CD4-positive, alpha-beta memory T cell (primary cell): ENCODE measurements around the gene HOXD13. TPM values are rescaled to one million over a fixed set of nuclear protein-coding genes. Genes with fewer than 3 reads are reported as not detected.

ENCODE experiments used
- CTCF ChIA-PET: fragments of 350-600 bp; sonication (Branson Sonifier 250); formaldehyde crosslinking; loops from one replicate; lab custom pipeline; 2021; ENCODE audit warnings: inconsistent platforms; ENCODE audit not compliant: partially characterized antibody; lab: Charles Lee
- POLR2A ChIA-PET: fragments of 350-600 bp; sonication (Branson Sonifier 250); formaldehyde crosslinking; loops from one replicate; lab custom pipeline; 2021; ENCODE audit not compliant: partially characterized antibody; lab: Charles Lee
- DNase-seq, 5 donors: peaks; one replicate each; pipeline versions ENCODE4 v3.0.0 to v3.0.0-alpha.2; 2020 to 2022; ENCODE audit warnings: mixed read lengths in 1 of 5
- H3K27ac ChIP-seq: one replicate; pipeline ENCODE4 v1.7.0; 2013; ENCODE audit warnings: low read depth, low read length
- H3K27me3 ChIP-seq: 2 replicates; pipeline ENCODE4 v1.7.0; 2013; ENCODE audit warnings: mild to moderate bottlenecking, low read length, moderate library complexity; ENCODE audit not compliant: insufficient read depth
- H3K36me3 ChIP-seq: 2 replicates; pipeline ENCODE4 v1.7.0; 2013; ENCODE audit warnings: mild to moderate bottlenecking, low read length, moderate library complexity; ENCODE audit not compliant: insufficient read depth
- H3K4me1 ChIP-seq: 2 replicates; pipeline ENCODE4 v1.7.0; 2013; ENCODE audit warnings: mild to moderate bottlenecking, low read length, moderate library complexity; ENCODE audit not compliant: insufficient read depth
- H3K4me3 ChIP-seq, 2 donors: one replicate each; pipeline ENCODE4 v1.7.0; 2013; ENCODE audit warnings: low read length in 2 of 2, mild to moderate bottlenecking in 1 of 2
- H3K9me3 ChIP-seq, 2 donors: one replicate each; pipeline ENCODE4 v1.7.0; 2013; ENCODE audit warnings: low read length in 2 of 2, control low read depth in 1 of 2; ENCODE audit not compliant: control insufficient read depth in 1 of 2
- H3K27ac Mint-ChIP-seq, 7 donors: one replicate each; pipeline ENCODE4 v1.8.0; 2020 to 2021; ENCODE audit warnings: mixed read lengths in 7 of 7, mild to moderate bottlenecking in 6 of 7, inconsistent platforms in 3 of 7, moderate library complexity in 3 of 7
- H3K27me3 Mint-ChIP-seq, 2 donors: one replicate each; pipeline ENCODE4 v1.8.0; 2020 to 2021; ENCODE audit warnings: mixed read lengths in 2 of 2
- H3K36me3 Mint-ChIP-seq, 2 donors: one replicate each; pipeline ENCODE4 v1.8.0; 2020 to 2021; ENCODE audit warnings: mixed read lengths in 2 of 2, inconsistent platforms in 1 of 2, mild to moderate bottlenecking in 1 of 2
- H3K4me1 Mint-ChIP-seq, 4 donors: one replicate each; pipeline ENCODE4 v1.8.0; 2020 to 2021; ENCODE audit warnings: mixed read lengths in 4 of 4, mild to moderate bottlenecking in 1 of 4
- H3K4me3 Mint-ChIP-seq, 8 donors: one replicate each; pipeline ENCODE4 v1.8.0; 2020 to 2021; ENCODE audit warnings: mixed read lengths in 8 of 8, mild to moderate bottlenecking in 7 of 8, moderate library complexity in 6 of 8, inconsistent platforms in 3 of 8
- H3K9me3 Mint-ChIP-seq, 8 donors: one replicate each; pipeline ENCODE4 v1.8.0; 2020 to 2021; ENCODE audit warnings: mixed read lengths in 8 of 8, mild to moderate bottlenecking in 5 of 8, inconsistent platforms in 3 of 8, moderate library complexity in 1 of 8
- intact Hi-C: fragments of 100-400 bp; cut with micrococcal nuclease; formaldehyde crosslinking; loops from one replicate; pipeline ENCODE4 v1.15.1; 2023
- polyA plus RNA-seq, 2 donors: library from polyadenylated mRNA; unstranded; fragments of 300-500 nt; fragmentation: Illumina TruSeq; gene quantifications; one replicate each; pipeline ENCODE4 v1.2.3, GENCODE V29; 2021
- total RNA-seq, 2 experiments: library from RNA; stranded (reverse); gene quantifications; one replicate each; pipeline ENCODE4 v1.2.3, GENCODE V29; 2021

The HOXD13 gene
- total and polyA plus RNA-seq, 4 experiments from 2014 or later, result not detected

- DNase-seq, result no peak
- peaks cover 0 to 4% of the 10 kb centered on the region in 2 donors for H3K36me3 Mint-ChIP-seq
- ChIA-PET POLR2A (no interaction called here), CTCF (interaction anchor here (0.6 kb wide), 1 partner anchor 326 kb away, joined by 6 read pairs; no protein-coding TSS in a partner anchor)
- H3K4me1 Mint-ChIP-seq, result peaks cover 4 to 19% (median 8%) of the 10 kb centered on the region in 4 donors
- peak overlapping the region in 3 of 7 donors; percentile 15 to 81 (median 59) for H3K27ac Mint-ChIP-seq
- peak overlapping the region in 1 of 8 donors; percentile 59 for H3K4me3 Mint-ChIP-seq
- no peaks in the 10 kb centered on the region for H3K36me3 ChIP-seq
- H3K4me3 ChIP-seq, result no peak overlapping the region
- peaks cover 66 to 71% of the 10 kb centered on the region in 2 donors for H3K27me3 Mint-ChIP-seq
- no peak overlapping the region for H3K27ac ChIP-seq
- peaks cover 2 to 33% (median 16%) of the 10 kb centered on the region in 8 donors for H3K9me3 Mint-ChIP-seq
- peaks cover 15% of the 10 kb centered on the region for H3K4me1 ChIP-seq
- peaks cover 73% of the 10 kb centered on the region for H3K27me3 ChIP-seq
- intact Hi-C loops, result no loop called here
- no peaks in the 10 kb centered on the region for H3K9me3 ChIP-seq
Observed at GRCh38 chr2:176117823-176118371, 25.4 kb downstream of the HOXD13 start.

- ChIA-PET POLR2A (no interaction called here), CTCF (no interaction called here)
- Histone ChIP-seq H3K9me3 (no peaks in the 10 kb centered on the region), H3K4me3 (no peak overlapping the region), H3K36me3 (no peaks in the 10 kb centered on the region), H3K27me3 (peaks cover 69% of the 10 kb centered on the region), H3K27ac (no peak overlapping the region), H3K4me1 (peaks cover 19% of the 10 kb centered on the region)
- peaks cover 4 to 24% (median 10%) of the 10 kb centered on the region in 4 donors for H3K4me1 Mint-ChIP-seq
- peak overlapping the region in 3 of 7 donors; percentile 61 to 81 (median 76) for H3K27ac Mint-ChIP-seq
- intact Hi-C loops, result no loop called here
- peak overlapping the region in 6 of 8 donors; percentile 25 to 72 (median 51) for H3K4me3 Mint-ChIP-seq
- H3K9me3 Mint-ChIP-seq, result peaks cover 2 to 33% (median 16%) of the 10 kb centered on the region in 8 donors
- DNase-seq, result no peak
- peaks cover 0 to 4% of the 10 kb centered on the region in 2 donors for H3K36me3 Mint-ChIP-seq
- peaks cover 66 to 67% of the 10 kb centered on the region in 2 donors for H3K27me3 Mint-ChIP-seq
Observed at GRCh38 chr2:176118601-176119339, 26.2 kb downstream of the HOXD13 start.

- CTCF ChIA-PET, result interaction anchor here (0.6 to 1.8 kb wide), 5 partner anchors 10 to 1028 kb away, joined by 3 to 6 read pairs (median 3); no protein-coding TSS in a partner anchor
- peak overlapping the region in 2 of 7 donors; percentile 35 to 81 for H3K27ac Mint-ChIP-seq
- Histone ChIP-seq H3K27ac (no peak overlapping the region), H3K4me1 (peaks cover 19% of the 10 kb centered on the region), H3K9me3 (no peaks in the 10 kb centered on the region), H3K27me3 (peaks cover 80% of the 10 kb centered on the region), H3K4me3 (no peak overlapping the region), H3K36me3 (no peaks in the 10 kb centered on the region)
- intact Hi-C loops, result no loop called here
- peaks cover 0 to 6% of the 10 kb centered on the region in 2 donors for H3K36me3 Mint-ChIP-seq
- peaks cover 4 to 26% (median 12%) of the 10 kb centered on the region in 4 donors for H3K4me1 Mint-ChIP-seq
- H3K9me3 Mint-ChIP-seq, result peaks cover 2 to 33% (median 17%) of the 10 kb centered on the region in 8 donors
- H3K27me3 Mint-ChIP-seq, result peaks cover 69 to 72% of the 10 kb centered on the region in 2 donors
- no peak for DNase-seq
- POLR2A ChIA-PET, result interaction anchor here (1.8 kb wide), 1 partner anchor 10 kb away, joined by 4 read pairs; no protein-coding TSS in a partner anchor
- H3K4me3 Mint-ChIP-seq, result peak overlapping the region in 3 of 8 donors; percentile 17 to 43 (median 26)
Observed at GRCh38 chr2:176120364-176121189, 28.1 kb downstream of the HOXD13 start.

GRCh38 chr2:176121190-176122051, 28.9 kb downstream of the HOXD13 start:
- Mint-ChIP-seq H3K27ac (peak overlapping the region in 4 of 7 donors; percentile 13 to 81 (median 35)), H3K4me3 (peak overlapping the region in 3 of 8 donors; percentile 31 to 43 (median 38)), H3K36me3 (peaks cover 0 to 6% of the 10 kb centered on the region in 2 donors), H3K27me3 (peaks cover 72% of the 10 kb centered on the region in 2 donors), H3K9me3 (peaks cover 2 to 33% (median 16%) of the 10 kb centered on the region in 8 donors), H3K4me1 (peaks cover 4 to 26% (median 12%) of the 10 kb centered on the region in 4 donors)
- intact Hi-C loops, result no loop called here
- H3K27me3 ChIP-seq, result peaks cover 82% of the 10 kb centered on the region
- H3K36me3 ChIP-seq, result no peaks in the 10 kb centered on the region
- ChIA-PET CTCF (interaction anchor here (0.7 to 1.8 kb wide), 3 partner anchors 334 to 1027 kb away, joined by 3 to 6 read pairs (median 3); no protein-coding TSS in a partner anchor), POLR2A (interaction anchor here (1.8 kb wide), 1 partner anchor 11 kb away, joined by 4 read pairs; no protein-coding TSS in a partner anchor)
- no peak overlapping the region for H3K4me3 ChIP-seq
- no peak for DNase-seq
- peaks cover 19% of the 10 kb centered on the region for H3K4me1 ChIP-seq
- H3K27ac ChIP-seq, result no peak overlapping the region
- no peaks in the 10 kb centered on the region for H3K9me3 ChIP-seq

- POLR2A ChIA-PET, result no interaction called here
- H3K4me3 ChIP-seq, result no peak overlapping the region
- peaks cover 2 to 30% (median 12%) of the 10 kb centered on the region in 4 donors for H3K4me1 Mint-ChIP-seq
- intact Hi-C loops, result no loop called here
- peaks cover 2 to 26% (median 10%) of the 10 kb centered on the region in 8 donors for H3K9me3 Mint-ChIP-seq
- CTCF ChIA-PET, result interaction anchor here (0.7 kb wide), 1 partner anchor 432 kb away, joined by 3 read pairs; no protein-coding TSS in a partner anchor
- H3K9me3 ChIP-seq, result no peaks in the 10 kb centered on the region
- H3K27ac Mint-ChIP-seq, result peak overlapping the region in 1 of 7 donors; percentile 75
- H3K27me3 Mint-ChIP-seq, result peaks cover 70 to 71% of the 10 kb centered on the region in 2 donors
- no peak overlapping the region for H3K27ac ChIP-seq
- DNase-seq, result no peak
- H3K36me3 Mint-ChIP-seq, result peaks cover 0 to 6% of the 10 kb centered on the region in 2 donors
- no peaks in the 10 kb centered on the region for H3K36me3 ChIP-seq
- peak overlapping the region; percentile 33 to 81 (median 64) for H3K4me3 Mint-ChIP-seq
- H3K4me1 ChIP-seq, result peaks cover 19% of the 10 kb centered on the region
- H3K27me3 ChIP-seq, result peaks cover 82% of the 10 kb centered on the region
Observed at GRCh38 chr2:176122052-176122682, 29.6 kb downstream of the HOXD13 start.
